Lower leg skin (tissue), 3 donors: ENCODE results near the gene HLA-DMB.

Experiments
- CTCF ChIP-seq, 3 donors: fragments of 450-650 bp; IDR thresholded peaks; one replicate each; pipeline ENCODE4 v1.5.1; 2016; ENCODE audit warnings: antibody characterized with exemption in 3 of 3, mild to moderate bottlenecking in 3 of 3, moderate library complexity in 2 of 3
- POLR2A ChIP-seq, 2 donors: fragments of 450-650 bp; IDR thresholded peaks; one replicate each; pipeline ENCODE4 v1.6.1; 2016 to 2017; ENCODE audit warnings: antibody characterized with exemption in 2 of 2, mild to moderate bottlenecking in 1 of 2, moderate library complexity in 1 of 2

- TF ChIP-seq CTCF (IDR thresholded peaks at IDR 0.05) (no peak), POLR2A (IDR thresholded peaks at IDR 0.05) (no peak)
These were observed 36.6 kb upstream of the HLA-DMB start for GRCh38 chr6:32977272-32977952.
